GM12892 (cell line): ENCODE data around the gene ABHD12.
A peak's percentile ranks its signal among the peaks of the same experiment; 100 is the strongest.

Source experiments
- DNase-seq: peaks from one replicate; pipeline ENCODE4 v3.0.0; 2011; ENCODE audit not compliant: insufficient read length
- FAIRE-seq: peaks from 2 replicates; lab custom pipeline; 2011; peaks lifted over from hg19 to GRCh38; lab: Jason Lieb, UNC
- POLR2A ChIP-seq: IDR thresholded peaks from 2 replicates; pipeline ENCODE4 v1.6.1; 2011; ENCODE audit warnings: low read depth, low read length, control low read depth
- POLR2AphosphoS5 ChIP-seq: IDR thresholded peaks from 2 replicates; pipeline ENCODE4 v1.6.1; 2011; ENCODE audit warnings: low read depth, low read length, control low read depth
- TAF1 ChIP-seq: IDR thresholded peaks from 2 replicates; pipeline ENCODE4 v1.6.1; 2011; ENCODE audit warnings: low read depth, mild to moderate bottlenecking, control low read depth, low read length, borderline replicate concordance

ABHD12 gene

DNA sequence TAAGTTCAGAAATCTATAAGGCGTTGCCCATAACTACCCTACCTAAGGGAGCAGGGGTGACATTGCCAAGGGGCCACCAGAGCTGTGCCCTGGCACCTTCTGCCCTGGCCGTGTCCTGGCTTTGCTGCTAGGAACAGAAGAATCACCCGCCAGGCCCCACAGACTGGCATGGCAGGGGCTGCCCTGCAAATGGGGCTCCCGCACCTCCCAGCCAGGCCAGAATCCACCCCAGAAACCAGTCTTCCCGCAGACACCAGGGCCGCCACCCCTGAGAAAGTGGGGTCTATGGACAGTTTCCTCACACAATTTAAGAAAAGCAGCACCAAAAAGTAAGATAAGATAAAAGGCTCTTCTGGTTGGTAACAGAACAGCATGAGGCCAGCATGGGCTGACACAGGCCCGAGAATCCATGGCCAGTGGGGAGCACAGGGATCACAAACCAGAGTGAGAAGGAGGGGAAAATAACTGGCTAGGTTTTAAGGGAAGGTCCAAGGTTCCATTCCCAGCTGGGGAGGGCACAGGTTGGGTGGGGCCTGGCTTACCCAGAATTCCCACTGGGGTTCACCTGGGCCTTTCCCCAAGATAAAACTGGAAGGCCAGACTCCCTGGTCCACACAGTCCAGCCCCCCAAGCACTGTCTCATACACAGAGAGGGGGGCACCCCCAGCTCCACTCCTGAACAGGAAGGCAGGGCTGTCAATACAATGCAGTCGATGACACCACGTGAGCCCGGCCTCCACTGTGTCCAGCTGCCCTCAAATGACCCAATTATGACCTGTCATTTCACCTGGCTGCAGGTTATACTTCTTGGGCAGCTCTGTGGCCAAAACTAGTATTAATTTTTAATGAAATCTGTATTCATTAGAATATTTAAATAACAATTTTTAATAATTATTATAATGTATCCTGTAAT is 83.4 kb downstream of the ABHD12 start:
- DNase-seq (no peak), FAIRE-seq (no peak)
- TF ChIP-seq TAF1 = no peak
- TF ChIP-seq POLR2AphosphoS5 = no peak
- TF ChIP-seq POLR2A = no peak

DNA sequence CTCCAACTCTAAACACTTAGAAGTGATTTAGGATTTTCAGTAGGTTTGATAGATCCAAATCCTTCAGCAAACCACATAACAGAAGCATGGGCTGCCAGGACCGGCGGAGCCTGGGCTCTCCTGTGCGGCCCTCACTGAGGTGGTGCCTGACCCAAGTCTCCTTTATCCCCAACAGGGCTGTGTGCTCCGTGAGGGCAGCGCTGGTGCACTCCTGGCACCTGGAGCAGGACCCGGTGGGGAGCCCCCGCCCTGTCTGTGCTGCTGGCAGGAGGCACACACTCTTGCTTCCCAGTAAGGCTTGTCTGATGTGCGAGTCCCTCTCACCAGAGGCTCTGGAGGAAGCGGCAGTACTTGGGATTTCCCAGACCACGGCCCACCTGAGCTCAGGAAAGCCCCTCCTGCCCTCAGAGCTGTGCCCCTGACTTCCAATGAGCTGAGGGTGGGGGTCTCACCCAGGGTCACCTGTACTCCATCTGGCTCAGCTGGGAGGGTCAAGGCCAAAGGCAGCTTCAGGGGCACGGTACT is 86.5 kb downstream of the ABHD12 start:
- TF ChIP-seq POLR2A = no peak
- no peak for TF ChIP-seq POLR2AphosphoS5
- no peak for TF ChIP-seq TAF1
- DNase-seq (no peak), FAIRE-seq (no peak)

DNA sequence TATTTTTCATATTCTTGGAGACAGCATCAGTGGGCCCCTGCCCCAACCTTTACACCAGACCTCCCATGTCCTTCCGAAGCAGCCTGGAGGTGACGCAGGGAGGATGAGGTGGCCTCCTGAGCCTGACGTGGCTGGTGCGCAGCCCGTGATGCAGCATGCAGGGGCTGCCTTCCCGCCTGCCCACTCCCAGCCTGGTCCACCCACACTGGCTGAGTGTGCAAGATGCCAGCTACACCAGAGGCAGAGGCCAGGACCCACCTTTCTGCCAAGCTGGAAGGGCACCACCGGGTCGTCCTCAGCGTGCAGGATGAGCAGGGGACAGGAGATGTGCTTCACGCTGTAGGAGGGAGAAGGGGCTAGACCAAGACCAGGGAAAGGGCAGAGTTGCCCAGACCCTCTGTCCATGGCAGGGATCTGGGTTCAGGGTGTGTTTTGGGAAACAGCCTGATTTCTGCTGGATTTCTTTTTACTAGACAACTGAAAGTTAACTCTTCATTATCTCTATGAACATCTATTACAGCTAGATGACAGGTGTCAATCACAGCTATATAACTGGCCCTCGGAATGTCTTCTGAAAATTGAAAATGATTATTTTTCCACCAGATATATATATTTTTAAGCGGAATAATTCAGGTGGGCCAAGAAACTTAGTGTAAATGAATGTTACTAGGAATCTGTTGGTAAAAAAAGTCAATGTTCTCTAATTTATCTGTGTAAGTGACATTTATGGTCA is 87.2 kb downstream of the ABHD12 start:
- no peak for TF ChIP-seq TAF1
- TF ChIP-seq POLR2A = no peak
- TF ChIP-seq POLR2AphosphoS5 = no peak
- DNase-seq = no peak
- no peak for FAIRE-seq

DNA sequence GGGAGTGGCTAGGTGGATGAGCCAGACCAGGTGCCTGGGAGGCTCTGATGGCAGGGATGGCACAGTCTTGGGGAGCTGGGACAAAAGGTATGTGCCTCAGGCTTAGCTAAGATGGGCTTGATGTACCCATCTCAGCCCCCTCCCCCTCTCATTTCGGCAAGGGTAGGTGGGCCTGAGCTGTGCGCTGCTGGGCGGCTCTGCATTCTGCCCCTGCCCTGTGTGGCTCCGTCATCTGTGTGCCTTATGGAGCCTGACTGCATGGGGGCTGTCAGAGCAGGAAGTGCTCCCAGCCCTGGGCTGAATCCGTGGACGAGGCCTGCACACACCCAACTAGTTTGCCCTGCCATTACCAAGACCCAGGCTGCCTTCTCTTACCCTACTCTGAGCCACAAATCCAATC is 88.0 kb downstream of the ABHD12 start:
- TF ChIP-seq TAF1 (no peak), POLR2AphosphoS5 (no peak), POLR2A (no peak)
- FAIRE-seq = no peak
- no peak for DNase-seq

DNA sequence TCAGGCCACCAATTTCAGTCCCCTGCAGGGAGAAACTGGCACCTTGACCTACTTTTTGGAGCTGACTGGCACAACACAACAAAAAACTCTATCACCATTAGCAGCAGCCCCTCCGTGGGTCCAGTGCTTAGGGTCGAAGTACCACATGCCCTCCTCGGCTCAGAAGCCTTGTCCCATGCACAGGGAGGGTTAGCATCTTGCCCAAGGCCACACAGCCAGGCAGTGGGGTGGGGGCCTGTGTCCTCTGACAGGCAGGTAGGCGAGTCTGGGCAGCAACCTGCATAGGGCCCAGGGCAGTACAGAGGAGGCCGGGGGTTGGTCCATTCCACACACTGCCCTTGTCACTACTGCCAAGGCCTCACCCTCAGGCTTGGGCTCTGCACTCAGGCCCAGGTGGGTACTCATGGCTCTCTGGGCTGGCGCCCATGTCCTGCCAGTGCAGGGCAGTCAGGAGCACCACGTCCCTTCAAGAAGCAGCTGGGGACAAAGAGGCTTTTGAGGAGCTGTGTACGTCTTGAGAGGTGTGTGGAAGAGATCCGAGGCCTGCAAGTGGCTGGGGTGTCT is 89.2 kb downstream of the ABHD12 start:
- FAIRE-seq (no peak), DNase-seq (no peak)
- TF ChIP-seq POLR2A (no peak), TAF1 (no peak), POLR2AphosphoS5 (no peak)

DNA sequence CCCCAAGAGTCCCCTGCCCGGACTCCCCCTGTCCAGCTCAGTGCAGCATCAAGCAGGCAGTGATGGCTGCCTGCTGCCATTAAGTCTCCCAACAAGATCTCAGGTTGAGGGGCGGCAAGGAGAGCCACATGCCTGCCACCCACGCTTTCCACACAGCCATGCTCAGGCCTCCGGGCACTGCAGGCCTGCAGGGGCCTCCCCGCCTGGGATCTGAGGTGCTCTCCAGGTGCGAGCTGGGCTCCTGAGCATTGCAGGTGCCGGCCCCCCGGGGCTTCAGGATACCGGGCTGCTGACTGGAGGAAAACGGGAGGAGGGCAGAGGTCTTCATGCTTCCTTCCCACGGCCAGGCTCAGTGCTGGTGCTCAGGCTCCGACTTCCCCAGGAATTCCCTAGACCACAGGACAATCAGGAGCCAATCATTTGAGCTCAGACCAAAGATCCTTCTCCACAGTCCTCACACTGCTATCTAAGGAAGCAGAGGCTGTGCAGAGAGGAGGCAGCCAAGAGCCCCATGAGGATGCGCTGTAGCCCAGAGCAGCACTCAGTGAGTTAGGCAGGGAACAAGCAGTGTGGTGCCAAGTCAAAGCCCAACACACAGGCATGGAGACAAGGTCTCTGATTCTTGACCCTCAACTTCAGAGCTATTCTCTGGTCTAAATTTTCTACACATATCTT is 90.0 kb downstream of the ABHD12 start:
- DNase-seq = no peak
- TF ChIP-seq TAF1 (no peak), POLR2AphosphoS5 (no peak), POLR2A (no peak)
- FAIRE-seq = no peak

DNA sequence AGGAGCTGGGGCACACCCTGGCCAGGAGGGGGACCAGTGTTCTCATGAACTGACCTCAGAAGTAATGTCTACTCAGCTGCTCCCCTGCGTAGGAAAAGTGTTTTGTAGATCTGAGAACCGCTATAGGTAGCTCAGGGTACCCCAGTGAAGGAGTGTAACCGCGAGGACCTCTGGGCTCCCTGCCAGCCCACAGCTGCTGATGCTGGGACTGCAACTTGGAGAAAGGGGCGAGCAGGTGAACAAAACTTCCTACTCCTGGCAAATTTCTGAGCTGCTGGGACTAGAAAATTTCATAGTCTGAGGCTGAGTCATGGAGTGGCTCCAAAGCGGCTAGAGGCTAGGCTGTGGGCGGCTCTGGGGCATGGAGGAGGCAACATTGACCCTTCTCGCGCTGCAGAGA is 90.8 kb downstream of the ABHD12 start:
- FAIRE-seq (no peak), DNase-seq (no peak)
- TF ChIP-seq POLR2A (no peak), TAF1 (no peak), POLR2AphosphoS5 (no peak)

DNA sequence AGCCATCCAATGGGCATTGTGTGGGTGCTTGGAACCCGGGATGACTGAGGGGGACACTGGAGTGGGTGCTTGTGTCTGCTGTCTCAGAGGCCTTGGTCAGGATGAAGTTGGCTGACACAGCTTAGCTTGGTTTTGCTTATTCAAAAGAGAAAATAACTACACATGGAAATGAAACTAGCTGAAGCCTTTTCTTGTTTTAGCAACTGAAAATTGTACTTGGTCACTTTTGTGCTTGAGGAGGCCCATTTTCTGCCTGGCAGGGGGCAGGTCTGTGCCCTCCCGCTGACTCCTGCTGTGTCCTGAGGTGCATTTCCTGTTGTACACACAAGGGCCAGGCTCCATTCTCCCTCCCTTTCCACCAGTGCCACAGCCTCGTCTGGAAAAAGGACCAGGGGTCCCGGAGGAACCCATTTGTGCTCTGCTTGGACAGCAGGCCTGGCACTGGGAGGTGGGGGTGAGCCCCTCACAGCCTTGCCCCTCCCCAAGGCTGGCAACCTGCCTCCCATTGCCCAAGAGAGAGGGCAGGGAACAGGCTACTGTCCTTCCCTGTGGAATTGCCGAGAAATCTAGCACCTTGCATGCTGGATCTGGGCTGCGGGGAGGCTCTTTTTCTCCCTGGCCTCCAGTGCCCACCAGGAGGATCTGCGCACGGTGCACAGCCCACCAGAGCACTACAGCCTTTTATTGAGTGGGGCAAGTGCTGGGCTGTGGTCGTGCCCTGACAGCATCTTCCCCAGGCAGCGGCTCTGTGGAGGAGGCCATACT is 93.3 kb downstream of the ABHD12 start:
- FAIRE-seq (peak; percentile 84), DNase-seq (peak; percentile 60)
- no peak for TF ChIP-seq TAF1
- TF ChIP-seq POLR2AphosphoS5 = 0 out of 2 replicates have a peak, but pooled peaks have one; percentile 7
- TF ChIP-seq POLR2A = peak; percentile 2; the same call in 1 of the 2 replicates

DNA sequence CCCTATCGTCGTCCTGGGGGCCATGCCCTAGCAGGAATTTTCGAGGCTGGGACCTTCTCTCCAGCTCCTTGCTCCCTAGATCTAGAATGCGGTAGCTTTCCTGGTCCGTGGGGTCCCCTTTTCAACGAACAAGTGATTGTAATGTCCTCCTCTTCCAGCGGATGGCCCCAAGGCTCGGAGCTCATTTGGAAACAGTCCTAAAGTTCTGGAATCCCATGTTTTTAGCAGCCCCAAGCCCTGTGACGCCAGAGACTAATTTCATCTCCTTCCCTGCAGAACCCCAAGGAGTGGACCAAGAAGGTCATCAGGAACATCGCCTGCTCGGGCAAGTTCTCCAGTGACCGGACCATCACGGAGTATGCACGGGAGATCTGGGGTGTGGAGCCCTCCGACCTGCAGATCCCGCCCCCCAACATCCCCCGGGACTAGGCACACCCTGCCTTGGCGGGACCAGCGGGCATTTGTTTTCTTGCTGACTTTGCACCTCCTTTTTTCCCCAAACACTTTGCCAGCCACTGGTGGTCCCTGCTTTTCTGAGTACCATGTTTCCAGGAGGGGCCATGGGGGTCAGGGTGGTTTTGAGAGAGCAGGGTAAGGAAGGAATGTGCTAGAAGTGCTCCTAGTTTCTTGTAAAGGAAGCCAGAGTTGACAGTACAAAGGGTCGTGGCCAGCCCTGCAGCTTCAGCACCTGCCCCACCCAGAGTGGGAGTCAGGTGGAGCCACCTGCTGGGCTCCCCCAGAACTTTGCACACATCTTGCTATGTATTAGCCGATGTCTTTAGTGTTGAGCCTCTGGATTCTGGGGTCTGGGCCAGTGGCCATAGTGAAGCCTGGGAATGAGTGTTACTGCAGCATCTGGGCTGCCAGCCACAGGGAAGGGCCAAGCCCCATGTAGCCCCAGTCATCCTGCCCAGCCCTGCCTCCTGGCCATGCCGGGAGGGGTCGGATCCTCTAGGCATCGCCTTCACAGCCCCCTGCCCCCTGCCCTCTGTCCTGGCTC is 94.2 kb downstream of the ABHD12 start:
- FAIRE-seq = peak; percentile 56
- DNase-seq = peak; percentile 60
- TF ChIP-seq POLR2A (peak; percentile 16; the same call in 1 of the 2 replicates), TAF1 (no peak), POLR2AphosphoS5 (no peak)

DNA sequence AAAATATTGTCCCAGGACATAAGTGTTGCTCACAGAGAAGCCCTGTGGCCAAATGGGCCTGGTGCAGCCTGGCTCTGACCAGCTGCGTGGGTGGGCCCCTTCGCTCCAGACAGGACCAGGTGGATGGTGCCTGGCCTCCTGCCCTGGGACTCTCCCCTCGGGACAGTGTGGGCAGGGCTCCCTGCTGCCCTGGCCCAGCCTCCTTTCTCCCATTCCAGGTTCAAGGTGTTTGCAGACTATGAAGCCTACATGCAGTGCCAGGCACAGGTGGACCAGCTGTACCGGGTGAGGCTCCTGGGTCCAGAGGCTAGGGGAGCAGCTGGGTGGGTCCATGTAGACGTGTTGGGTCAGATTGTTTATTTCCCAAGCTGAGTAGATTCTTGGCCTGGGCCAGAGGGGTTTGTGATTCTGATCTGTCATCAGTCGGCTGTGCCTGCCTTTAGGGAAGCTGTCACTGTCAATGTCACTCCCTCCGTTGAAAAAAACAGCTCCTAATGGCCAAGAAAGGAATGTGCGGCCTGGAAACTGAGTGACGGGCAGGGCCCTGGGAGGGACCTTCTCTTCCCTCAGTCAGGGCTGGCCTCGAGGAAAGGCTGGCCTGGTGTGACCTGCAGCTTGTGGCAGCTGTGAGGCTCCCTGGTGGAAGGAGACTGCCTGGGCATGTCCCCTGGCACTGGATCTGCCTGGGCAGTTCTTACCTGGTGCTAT is 95.1 kb downstream of the ABHD12 start:
- DNase-seq (no peak), FAIRE-seq (no peak)
- TF ChIP-seq TAF1 (no peak), POLR2A (no peak), POLR2AphosphoS5 (no peak)
